ENCODE measurements around the gene CHPF. TPM values are rescaled to one million over a fixed set of nuclear protein-coding genes. Genes with fewer than 3 reads are reported as not detected.

The CHPF gene
- total and polyA plus RNA-seq, 9 donors = 46.1 to 74.6 (median 61.9) TPM

DNA sequence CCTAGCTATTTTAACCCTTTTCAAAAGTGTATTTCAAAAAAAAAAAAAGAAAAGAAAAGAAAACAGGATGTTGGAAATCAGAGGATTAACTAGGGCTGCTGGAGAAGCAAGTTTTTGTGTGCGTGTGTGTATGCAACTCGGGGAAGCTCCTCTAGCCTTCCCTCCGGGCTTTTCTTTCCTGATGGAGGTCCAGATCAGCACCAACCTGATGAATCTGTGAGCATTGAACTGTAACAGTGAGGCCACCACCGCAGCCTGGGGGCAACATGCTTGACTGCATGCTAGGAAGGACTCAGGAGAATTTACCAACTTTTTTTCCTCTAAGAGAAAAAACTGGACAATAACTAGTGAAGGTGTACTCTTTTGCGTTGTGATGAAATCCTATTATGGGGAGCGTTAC is 25.4 kb upstream of the CHPF start:
- Histone ChIP-seq H3K36me3 (ENCODE audit: control insufficient read depth, insufficient read depth, low read length) (peaks cover 54% of the 10 kb centered on the region), H3K9me3 (replicated peaks; ENCODE audit: control insufficient read depth, low read depth, low read length) (no peaks in the 10 kb centered on the region), H3K4me3 (ENCODE audit: low read length) (no peak overlapping the region), H3K27ac (ENCODE audit: low read length) (no peak overlapping the region), H3K27me3 (ENCODE audit: control insufficient read depth, insufficient read depth, low read length) (peaks cover 11% of the 10 kb centered on the region), H3K4me1 (ENCODE audit: control insufficient read depth, insufficient read depth, low read length) (peaks cover 23% of the 10 kb centered on the region)
- peak; percentile 1 for DNase-seq
- WGBS (ENCODE audit: insufficient coverage) = 85% methylated on average over 3 of the region's 6 CpGs

GRCh38 chr2:219567791-219568361 is 24.3 kb upstream of the CHPF start:
- H3K4me1 ChIP-seq (ENCODE audit: control insufficient read depth, insufficient read depth, low read length) = peaks cover 28% of the 10 kb centered on the region
- H3K9me3 ChIP-seq (replicated peaks; ENCODE audit: control insufficient read depth, low read depth, low read length) = no peaks in the 10 kb centered on the region
- H3K36me3 ChIP-seq (ENCODE audit: control insufficient read depth, insufficient read depth, low read length) = peaks cover 66% of the 10 kb centered on the region
- DNase-seq = peak; percentile 2
- peaks cover 9% of the 10 kb centered on the region for H3K27me3 ChIP-seq (ENCODE audit: control insufficient read depth, insufficient read depth, low read length)
- H3K4me3 ChIP-seq (ENCODE audit: low read length) = no peak overlapping the region
- WGBS (ENCODE audit: insufficient coverage) = 80% methylated on average over 35 of the region's 35 CpGs
- H3K27ac ChIP-seq (ENCODE audit: low read length) = no peak overlapping the region

- Histone ChIP-seq H3K27ac (ENCODE audit: low read length) (no peak overlapping the region), H3K4me3 (ENCODE audit: low read length) (no peak overlapping the region), H3K36me3 (ENCODE audit: control insufficient read depth, insufficient read depth, low read length) (peaks cover 73% of the 10 kb centered on the region), H3K4me1 (ENCODE audit: control insufficient read depth, insufficient read depth, low read length) (peaks cover 32% of the 10 kb centered on the region), H3K27me3 (ENCODE audit: control insufficient read depth, insufficient read depth, low read length) (peaks cover 4% of the 10 kb centered on the region), H3K9me3 (replicated peaks; ENCODE audit: control insufficient read depth, low read depth, low read length) (no peaks in the 10 kb centered on the region)
- no peak for DNase-seq
- WGBS (ENCODE audit: insufficient coverage) = 91% methylated on average over 18 of the region's 18 CpGs
These were observed 23.5 kb upstream of the CHPF start for GRCh38 chr2:219567131-219567530.

- no peaks in the 10 kb centered on the region for H3K9me3 ChIP-seq (replicated peaks; ENCODE audit: control insufficient read depth, low read depth, low read length)
- WGBS (ENCODE audit: insufficient coverage) = 85% methylated on average over 9 of the region's 11 CpGs
These were observed 23.0 kb upstream of the CHPF start for GRCh38 chr2:219566640-219567039.

GRCh38 chr2:219565130-219566080 is 21.8 kb upstream of the CHPF start:
- Histone ChIP-seq H3K27ac (ENCODE audit: low read length) (no peak overlapping the region), H3K36me3 (ENCODE audit: control insufficient read depth, insufficient read depth, low read length) (peaks cover 85% of the 10 kb centered on the region), H3K27me3 (ENCODE audit: control insufficient read depth, insufficient read depth, low read length) (peaks cover 2% of the 10 kb centered on the region), H3K4me3 (ENCODE audit: low read length) (no peak overlapping the region), H3K4me1 (ENCODE audit: control insufficient read depth, insufficient read depth, low read length) (peaks cover 34% of the 10 kb centered on the region), H3K9me3 (replicated peaks; ENCODE audit: control insufficient read depth, low read depth, low read length) (no peaks in the 10 kb centered on the region)
- WGBS (ENCODE audit: insufficient coverage) = 78% methylated on average over 12 of the region's 21 CpGs
- peak; percentile 2 for DNase-seq

More at GRCh38 chr2:219566640-219567039, 23.0 kb upstream of the CHPF start:
- Histone ChIP-seq H3K27ac (ENCODE audit: low read length) (no peak overlapping the region), H3K4me1 (ENCODE audit: control insufficient read depth, insufficient read depth, low read length) (peaks cover 32% of the 10 kb centered on the region), H3K27me3 (ENCODE audit: control insufficient read depth, insufficient read depth, low read length) (peaks cover 3% of the 10 kb centered on the region), H3K36me3 (ENCODE audit: control insufficient read depth, insufficient read depth, low read length) (peaks cover 78% of the 10 kb centered on the region), H3K4me3 (ENCODE audit: low read length) (no peak overlapping the region)
- peak; percentile 1 for DNase-seq

GRCh38 chr2:219563271-219563928 is 19.8 kb upstream of the CHPF start:
- H3K27ac ChIP-seq (ENCODE audit: low read length) = no peak overlapping the region
- no peaks in the 10 kb centered on the region for H3K9me3 ChIP-seq (replicated peaks; ENCODE audit: control insufficient read depth, low read depth, low read length)
- peaks cover 26% of the 10 kb centered on the region for H3K4me1 ChIP-seq (ENCODE audit: control insufficient read depth, insufficient read depth, low read length)
- no peak overlapping the region for H3K4me3 ChIP-seq (ENCODE audit: low read length)
- H3K36me3 ChIP-seq (ENCODE audit: control insufficient read depth, insufficient read depth, low read length) = peaks cover 85% of the 10 kb centered on the region
- WGBS (ENCODE audit: insufficient coverage) = 85% methylated on average over 13 of the region's 20 CpGs
- DNase-seq = no peak
- H3K27me3 ChIP-seq (ENCODE audit: control insufficient read depth, insufficient read depth, low read length) = no peaks in the 10 kb centered on the region

- H3K4me1 ChIP-seq (ENCODE audit: control insufficient read depth, insufficient read depth, low read length) = peaks cover 26% of the 10 kb centered on the region
- DNase-seq = no peak
- no peak overlapping the region for H3K4me3 ChIP-seq (ENCODE audit: low read length)
- WGBS (ENCODE audit: insufficient coverage) = 71% methylated on average over 31 of the region's 35 CpGs
- H3K27ac ChIP-seq (ENCODE audit: low read length) = no peak overlapping the region
- H3K36me3 ChIP-seq (ENCODE audit: control insufficient read depth, insufficient read depth, low read length) = peaks cover 81% of the 10 kb centered on the region
- no peaks in the 10 kb centered on the region for H3K9me3 ChIP-seq (replicated peaks; ENCODE audit: control insufficient read depth, low read depth, low read length)
- H3K27me3 ChIP-seq (ENCODE audit: control insufficient read depth, insufficient read depth, low read length) = no peaks in the 10 kb centered on the region
These were observed 18.7 kb upstream of the CHPF start for GRCh38 chr2:219562049-219563020.

DNA sequence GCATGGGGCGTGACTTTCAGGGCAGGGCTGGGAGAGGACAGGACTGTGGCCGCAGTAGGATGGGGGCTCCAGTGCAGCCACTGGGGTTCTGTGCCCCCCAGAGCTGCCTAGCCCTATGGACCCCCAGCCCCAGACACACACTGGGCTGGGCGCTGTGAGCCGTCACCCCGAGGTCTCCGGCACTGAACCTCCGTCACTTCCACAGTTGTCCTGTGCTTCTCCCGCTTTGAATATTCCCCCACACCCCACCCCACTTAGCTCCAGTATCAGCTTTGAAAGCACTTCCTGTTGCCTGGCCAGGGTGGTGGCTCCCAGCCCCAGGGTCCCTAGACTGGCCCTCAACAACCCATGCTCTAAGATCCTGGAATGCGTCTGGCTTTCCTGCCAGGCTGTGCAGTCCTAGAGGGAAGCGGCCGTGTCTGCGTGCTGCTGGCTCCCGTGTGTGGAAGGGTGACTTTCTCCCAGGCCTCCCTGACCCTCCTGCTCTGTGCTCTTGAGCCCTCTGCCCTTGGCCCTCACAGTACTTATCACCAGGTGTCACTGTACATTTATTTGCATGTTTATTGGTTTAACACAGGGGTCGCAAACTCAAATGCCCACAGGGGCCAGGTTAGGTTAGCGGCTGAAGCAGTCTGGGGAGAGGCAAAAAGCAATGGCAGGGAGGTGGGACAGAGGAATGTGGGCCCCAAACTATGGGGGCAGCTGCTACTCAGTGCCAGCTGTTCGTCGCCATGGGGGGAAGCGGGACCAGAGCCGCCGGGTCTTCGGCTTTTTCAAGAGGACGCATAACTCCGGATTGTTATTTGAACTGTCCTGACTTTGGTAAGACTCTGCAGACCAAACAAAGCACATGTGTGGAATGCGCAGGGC is 17.8 kb upstream of the CHPF start:
- 64% methylated on average over 18 of the region's 24 CpGs for WGBS (ENCODE audit: insufficient coverage)
- Histone ChIP-seq H3K36me3 (ENCODE audit: control insufficient read depth, insufficient read depth, low read length) (peaks cover 80% of the 10 kb centered on the region), H3K27ac (ENCODE audit: low read length) (no peak overlapping the region), H3K4me1 (ENCODE audit: control insufficient read depth, insufficient read depth, low read length) (peaks cover 26% of the 10 kb centered on the region), H3K9me3 (replicated peaks; ENCODE audit: control insufficient read depth, low read depth, low read length) (no peaks in the 10 kb centered on the region), H3K27me3 (ENCODE audit: control insufficient read depth, insufficient read depth, low read length) (no peaks in the 10 kb centered on the region), H3K4me3 (ENCODE audit: low read length) (no peak overlapping the region)
- no peak for DNase-seq

DNA sequence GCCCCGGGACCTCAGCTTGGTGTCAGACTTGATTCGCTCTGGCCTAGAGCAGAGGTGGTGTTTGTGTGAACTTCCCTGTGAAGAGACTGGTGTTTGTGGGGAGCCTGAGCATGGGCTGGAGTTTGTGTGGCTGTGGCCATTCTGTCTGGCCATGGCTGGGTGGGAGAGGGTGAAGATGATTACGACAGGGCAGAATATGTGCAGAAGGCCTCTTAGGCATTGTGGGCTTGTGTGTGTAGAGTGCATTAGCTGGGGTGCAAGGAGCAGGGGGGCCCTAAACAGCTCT is 17.2 kb upstream of the CHPF start:
- H3K36me3 ChIP-seq (ENCODE audit: control insufficient read depth, insufficient read depth, low read length) = peaks cover 78% of the 10 kb centered on the region
- WGBS (ENCODE audit: insufficient coverage) = 80% methylated on average over 3 of the region's 3 CpGs
- no peak for DNase-seq
- H3K9me3 ChIP-seq (replicated peaks; ENCODE audit: control insufficient read depth, low read depth, low read length) = no peaks in the 10 kb centered on the region
- no peak overlapping the region for H3K27ac ChIP-seq (ENCODE audit: low read length)
- no peak overlapping the region for H3K4me3 ChIP-seq (ENCODE audit: low read length)
- peaks cover 26% of the 10 kb centered on the region for H3K4me1 ChIP-seq (ENCODE audit: control insufficient read depth, insufficient read depth, low read length)
- H3K27me3 ChIP-seq (ENCODE audit: control insufficient read depth, insufficient read depth, low read length) = no peaks in the 10 kb centered on the region

Measured in muscle of leg (tissue), 11 donors.